ENCODE results near the gene TMEM63C. TPM values are rescaled to one million over a fixed set of nuclear protein-coding genes. Genes with fewer than 3 reads are reported as not detected.

The TMEM63C gene
- total RNA-seq, 2 experiments from 2014 or later, result 3.3 to 3.6 TPM

- peaks cover 17% of the 10 kb centered on the region for H3K27me3 Mint-ChIP-seq
- CTCF ChIA-PET, result interaction anchor here (1.2 to 1.5 kb wide), 2 partner anchors 10 to 135 kb away, joined by 3 read pairs; no protein-coding TSS in a partner anchor
- POLR2A ChIA-PET, result no interaction called here
- H3K9me3 Mint-ChIP-seq, result no peaks in the 10 kb centered on the region
- intact Hi-C loops (cut with micrococcal nuclease), result no loop called here
- no peaks in the 10 kb centered on the region for H3K36me3 Mint-ChIP-seq (ENCODE audit: low read depth)
- peak overlapping the region; percentile 70 for H3K4me3 Mint-ChIP-seq
- H3K27ac Mint-ChIP-seq, result peak overlapping the region; percentile 15
- ATAC-seq (peak; percentile 13), DNase-seq (peak; percentile 26)
- peaks cover 27% of the 10 kb centered on the region for H3K4me1 Mint-ChIP-seq (ENCODE audit: low read depth)
- TF ChIP-seq, protein P1, sequence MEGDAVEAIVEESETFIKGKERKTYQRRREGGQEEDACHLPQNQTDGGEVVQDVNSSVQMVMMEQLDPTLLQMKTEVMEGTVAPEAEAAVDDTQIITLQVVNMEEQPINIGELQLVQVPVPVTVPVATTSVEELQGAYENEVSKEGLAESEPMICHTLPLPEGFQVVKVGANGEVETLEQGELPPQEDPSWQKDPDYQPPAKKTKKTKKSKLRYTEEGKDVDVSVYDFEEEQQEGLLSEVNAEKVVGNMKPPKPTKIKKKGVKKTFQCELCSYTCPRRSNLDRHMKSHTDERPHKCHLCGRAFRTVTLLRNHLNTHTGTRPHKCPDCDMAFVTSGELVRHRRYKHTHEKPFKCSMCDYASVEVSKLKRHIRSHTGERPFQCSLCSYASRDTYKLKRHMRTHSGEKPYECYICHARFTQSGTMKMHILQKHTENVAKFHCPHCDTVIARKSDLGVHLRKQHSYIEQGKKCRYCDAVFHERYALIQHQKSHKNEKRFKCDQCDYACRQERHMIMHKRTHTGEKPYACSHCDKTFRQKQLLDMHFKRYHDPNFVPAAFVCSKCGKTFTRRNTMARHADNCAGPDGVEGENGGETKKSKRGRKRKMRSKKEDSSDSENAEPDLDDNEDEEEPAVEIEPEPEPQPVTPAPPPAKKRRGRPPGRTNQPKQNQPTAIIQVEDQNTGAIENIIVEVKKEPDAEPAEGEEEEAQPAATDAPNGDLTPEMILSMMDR (IDR thresholded peaks at IDR 0.05), result no peak
Measured at GRCh38 chr14:77180726-77181602, 634 bp upstream of the TMEM63C start.

- TF ChIP-seq, protein P1 (IDR thresholded peaks at IDR 0.05), result no peak
- CTCF ChIA-PET, result interaction anchor here (1.3 kb wide), 1 partner anchor 132 kb away, joined by 3 read pairs; no protein-coding TSS in a partner anchor
- Mint-ChIP-seq H3K27me3 (peaks cover 18% of the 10 kb centered on the region), H3K36me3 (ENCODE audit: low read depth) (no peaks in the 10 kb centered on the region), H3K9me3 (no peaks in the 10 kb centered on the region), H3K27ac (no peak overlapping the region), H3K4me1 (ENCODE audit: low read depth) (peaks cover 27% of the 10 kb centered on the region), H3K4me3 (no peak overlapping the region)
- intact Hi-C loops (cut with micrococcal nuclease), result no loop called here
- POLR2A ChIA-PET, result no interaction called here
- DNase-seq, result no peak
- no peak for ATAC-seq
Measured at GRCh38 chr14:77183896-77184295, 2.3 kb downstream of the TMEM63C start.

- POLR2A ChIA-PET, result interaction anchor here (1.4 kb wide), 1 partner anchor 11 kb away, joined by 3 read pairs; no protein-coding TSS in a partner anchor
- Mint-ChIP-seq H3K9me3 (no peaks in the 10 kb centered on the region), H3K4me1 (ENCODE audit: low read depth) (peaks cover 27% of the 10 kb centered on the region), H3K36me3 (ENCODE audit: low read depth) (no peaks in the 10 kb centered on the region), H3K4me3 (no peak overlapping the region), H3K27ac (no peak overlapping the region), H3K27me3 (peaks cover 20% of the 10 kb centered on the region)
- TF ChIP-seq, protein P1 (IDR thresholded peaks at IDR 0.05), result no peak
- CTCF ChIA-PET, result interaction anchor here (1.3 kb wide), 2 partner anchors 45 to 132 kb away, joined by 3 read pairs; no protein-coding TSS in a partner anchor
- intact Hi-C loops (cut with micrococcal nuclease), result no loop called here
- no peak for ATAC-seq
- peak; percentile 37 for DNase-seq
Measured at GRCh38 chr14:77184396-77185092, 2.9 kb downstream of the TMEM63C start.

DNA sequence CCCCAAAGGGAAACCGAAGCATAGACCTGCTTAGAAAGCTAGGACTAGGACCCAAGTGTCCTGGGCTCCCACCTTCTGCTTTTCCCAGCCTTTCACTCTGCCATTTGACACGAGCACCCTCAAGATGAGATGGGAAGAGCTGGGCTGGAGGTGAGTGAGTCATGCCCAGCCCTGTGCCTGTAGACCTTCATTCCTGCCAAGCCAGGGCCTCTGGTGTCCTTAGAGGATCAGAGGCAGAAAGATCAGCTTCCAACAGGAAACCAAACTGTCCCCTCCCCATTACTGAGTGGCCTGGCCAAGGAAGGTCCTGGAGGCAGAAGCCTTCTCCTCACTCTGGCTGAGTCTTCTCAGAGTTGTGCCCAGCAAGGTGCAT is 3.5 kb downstream of the TMEM63C start:
- H3K9me3 Mint-ChIP-seq, result no peaks in the 10 kb centered on the region
- H3K4me1 Mint-ChIP-seq (ENCODE audit: low read depth), result peaks cover 27% of the 10 kb centered on the region
- H3K27ac Mint-ChIP-seq, result no peak overlapping the region
- H3K27me3 Mint-ChIP-seq, result peaks cover 24% of the 10 kb centered on the region
- TF ChIP-seq, protein P1 (IDR thresholded peaks at IDR 0.05), result no peak
- DNase-seq (no peak), ATAC-seq (no peak)
- intact Hi-C loops (cut with micrococcal nuclease), result no loop called here
- CTCF ChIA-PET, result interaction anchor here (1.3 kb wide), 2 partner anchors 45 to 131 kb away, joined by 3 read pairs; no protein-coding TSS in a partner anchor
- POLR2A ChIA-PET, result interaction anchor here (1.4 kb wide), 1 partner anchor 10 kb away, joined by 3 read pairs; no protein-coding TSS in a partner anchor
- H3K4me3 Mint-ChIP-seq, result no peak overlapping the region
- no peaks in the 10 kb centered on the region for H3K36me3 Mint-ChIP-seq (ENCODE audit: low read depth)

Data from activated CD8-positive, alpha-beta T cell treated with anti-CD3 and anti-CD28 coated beads for 36 hours (primary cell).